HCT116 (cell line): ENCODE measurements around the gene TALDO1. TPM values are rescaled to one million over a fixed set of nuclear protein-coding genes. Genes with fewer than 3 reads are reported as not detected.
A peak's percentile ranks its signal among the peaks of the same experiment; 100 is the strongest.

Experiments used
- ATAC-seq: fragments of 200-7000 bp; cut with Tn5 transposase; 2 replicates; pipeline ENCODE4 v1.9.1; 2020; ENCODE audit warnings: mild to moderate bottlenecking, moderate library complexity
- BruUV-seq: library from RNA; stranded (reverse); fragments of 400-500 nt; replicated peaks from 2 replicates; lab custom pipeline; 2021; lab: Mats Ljungman, UMichigan
- CTCF ChIA-PET: fragments of 300-600 bp; sonication (Branson Sonifier 250); formaldehyde crosslinking; loops from one replicate; lab custom pipeline; 2021; ENCODE audit warnings: antibody characterized with exemption; lab: Charles Lee
- POLR2A ChIA-PET: fragments of 300-600, 350-600 bp; sonication (Branson Sonifier 250); formaldehyde crosslinking; loops from one replicate; lab custom pipeline; 2021; ENCODE audit warnings: antibody characterized with exemption; lab: Charles Lee
- RAD21 ChIA-PET, 2 experiments: fragments of 300-600 bp; sonication (Branson Sonifier 250); formaldehyde crosslinking; loops; one replicate each; lab custom pipeline; 2023; ENCODE audit warnings: low total read pairs in 2 of 2; ENCODE audit not compliant: uncharacterized antibody in 2 of 2, unreplicated experiment in 2 of 2, low non-redundant PET in 1 of 2; lab: Charles Lee
- DNase-seq: peaks from one replicate; pipeline ENCODE4 v3.0.0-alpha.2; 2010; ENCODE audit warnings: low read depth, low spot score
- H2AFZ ChIP-seq: fragments of 200-600 bp; shearing (Covaris generic), sonication (generic); 2 replicates; pipeline ENCODE4 v1.6.1; 2017; ENCODE audit warnings: low read depth, mixed run types, mixed read lengths, antibody characterized with exemption, low read length; ENCODE audit not compliant: poor library complexity, severe bottlenecking
- H3K27ac ChIP-seq: 2 replicates; pipeline ENCODE4 v1.5.1; 2012; ENCODE audit warnings: low read depth, low read length
- H3K27me3 ChIP-seq: fragments of 200-600 bp; sonication (generic); 2 replicates; pipeline ENCODE4 v1.6.1; 2016; ENCODE audit warnings: mixed run types, low read length, mixed read lengths; ENCODE audit not compliant: insufficient read depth
- H3K36me3 ChIP-seq, 2 experiments: fragments of 200-500 bp in 1 of 2; fragments of 200-600 bp in 1 of 2; sonication (Bioruptor generic) in 1 of 2; sonication (generic) in 1 of 2; 2 replicates each; pipeline versions ENCODE4 v1.5.1 to v1.6.1; 2014 to 2016; ENCODE audit warnings: low read length in 2 of 2, inconsistent platforms in 1 of 2, mixed read lengths in 1 of 2, mixed run types in 1 of 2; ENCODE audit not compliant: insufficient read depth in 2 of 2, control insufficient read depth in 1 of 2
- H3K4me1 ChIP-seq, 2 experiments: fragments of 200-600 bp in 1 of 2; sonication (generic) in 1 of 2; 2 replicates each; pipeline versions ENCODE4 v1.5.1 to v1.6.1; 2012 to 2017; ENCODE audit warnings: low read length in 2 of 2, inconsistent platforms in 1 of 2, mild to moderate bottlenecking in 1 of 2, mixed read lengths in 1 of 2, mixed run types in 1 of 2, moderate library complexity in 1 of 2; ENCODE audit not compliant: insufficient read depth in 2 of 2, control insufficient read depth in 1 of 2
- H3K4me2 ChIP-seq: fragments of 200-600 bp; sonication (generic); 2 replicates; pipeline ENCODE4 v1.6.1; 2017; ENCODE audit warnings: mixed run types, low read length, mixed read lengths
- H3K4me3 ChIP-seq, 2 experiments: fragments of 200-600 bp in 1 of 2; sonication (generic) in 1 of 2; replicated peaks in 1 of 2; 2 replicates each; pipeline ENCODE4 v1.5.1; 2011 to 2016; ENCODE audit warnings: low read length in 2 of 2, control low read depth in 1 of 2, low read depth in 1 of 2, mild to moderate bottlenecking in 1 of 2, mixed read lengths in 1 of 2, mixed run types in 1 of 2
- H3K79me2 ChIP-seq: fragments of 200-600 bp; sonication (generic); 2 replicates; pipeline ENCODE4 v1.6.1; 2017; ENCODE audit warnings: mild to moderate bottlenecking, mixed run types, low read length, moderate library complexity, mixed read lengths; ENCODE audit not compliant: insufficient read depth
- H3K9ac ChIP-seq: fragments of 200-600 bp; sonication (generic); 2 replicates; pipeline ENCODE4 v1.6.1; 2016; ENCODE audit warnings: low read length, mixed read lengths
- H3K9me2 ChIP-seq: fragments of 200-600 bp; sonication (generic), shearing (Covaris generic); 2 replicates; pipeline ENCODE4 v1.6.1; 2017; ENCODE audit warnings: mixed run types, mild to moderate bottlenecking, moderate library complexity; ENCODE audit not compliant: insufficient read depth
- H3K9me3 ChIP-seq, 2 experiments: fragments of 200-500 bp in 1 of 2; fragments of 200-600 bp in 1 of 2; sonication (Bioruptor generic) in 1 of 2; sonication (generic) in 1 of 2; 2 replicates each; pipeline ENCODE4 v1.6.1; 2014 to 2017; ENCODE audit warnings: low read length in 2 of 2, mixed read lengths in 2 of 2, inconsistent platforms in 1 of 2, low read depth in 1 of 2, mild to moderate bottlenecking in 1 of 2, mixed run types in 1 of 2, moderate library complexity in 1 of 2; ENCODE audit not compliant: control insufficient read depth in 1 of 2, insufficient read depth in 1 of 2
- H4K20me1 ChIP-seq: fragments of 200-600 bp; sonication (generic), shearing (Covaris generic); 2 replicates; pipeline ENCODE4 v1.6.1; 2017; ENCODE audit warnings: mixed run types, mild to moderate bottlenecking, moderate library complexity; ENCODE audit not compliant: insufficient read depth
- EGR1 ChIP-seq: IDR thresholded peaks from 2 replicates; pipeline ENCODE4 v1.6.1; 2012; ENCODE audit warnings: low read depth
- SP1 ChIP-seq: IDR thresholded peaks from 2 replicates; pipeline ENCODE4 v1.6.1; 2012; ENCODE audit warnings: low read depth
- ZNF274 ChIP-seq: fragments of 200-500 bp; sonication (Bioruptor generic); IDR thresholded peaks from 2 replicates; pipeline ENCODE4 v1.6.1; 2014; ENCODE audit warnings: mild to moderate bottlenecking, low read depth, low read length, inconsistent platforms
- intact Hi-C: fragments of 100-400 bp; cut with micrococcal nuclease; formaldehyde crosslinking; loops from 2 replicates; pipeline ENCODE4 v1.10.0; 2022
- total RNA-seq: library from RNA; stranded (reverse); gene quantifications from one replicate; pipeline ENCODE4 v1.2.1, GENCODE V29; 2021; ENCODE audit not compliant: unreplicated experiment
- TF ChIP-seq, protein P1 (sequence below), 3 experiments: fragments of 200-600 bp in 1 of 3; sonication (generic) in 1 of 3; IDR thresholded peaks in 2 of 3; conservative IDR thresholded peaks in 1 of 3; 2 replicates each; pipeline ENCODE4 v1.5.1; 2012 to 2017; ENCODE audit warnings: low read depth in 2 of 3, low read length in 2 of 3, antibody characterized with exemption in 1 of 3, borderline replicate concordance in 1 of 3, control low read depth in 1 of 3, mild to moderate bottlenecking in 1 of 3, mixed read lengths in 1 of 3, mixed run types in 1 of 3, moderate library complexity in 1 of 3; ENCODE audit not compliant: insufficient read depth in 1 of 3
- TF ChIP-seq, protein P2 (sequence below): IDR thresholded peaks from 2 replicates; pipeline ENCODE4 v1.6.1; 2012

The TALDO1 gene
- total RNA-seq, 1 experiment from 2014 or later: 242 TPM

DNA sequence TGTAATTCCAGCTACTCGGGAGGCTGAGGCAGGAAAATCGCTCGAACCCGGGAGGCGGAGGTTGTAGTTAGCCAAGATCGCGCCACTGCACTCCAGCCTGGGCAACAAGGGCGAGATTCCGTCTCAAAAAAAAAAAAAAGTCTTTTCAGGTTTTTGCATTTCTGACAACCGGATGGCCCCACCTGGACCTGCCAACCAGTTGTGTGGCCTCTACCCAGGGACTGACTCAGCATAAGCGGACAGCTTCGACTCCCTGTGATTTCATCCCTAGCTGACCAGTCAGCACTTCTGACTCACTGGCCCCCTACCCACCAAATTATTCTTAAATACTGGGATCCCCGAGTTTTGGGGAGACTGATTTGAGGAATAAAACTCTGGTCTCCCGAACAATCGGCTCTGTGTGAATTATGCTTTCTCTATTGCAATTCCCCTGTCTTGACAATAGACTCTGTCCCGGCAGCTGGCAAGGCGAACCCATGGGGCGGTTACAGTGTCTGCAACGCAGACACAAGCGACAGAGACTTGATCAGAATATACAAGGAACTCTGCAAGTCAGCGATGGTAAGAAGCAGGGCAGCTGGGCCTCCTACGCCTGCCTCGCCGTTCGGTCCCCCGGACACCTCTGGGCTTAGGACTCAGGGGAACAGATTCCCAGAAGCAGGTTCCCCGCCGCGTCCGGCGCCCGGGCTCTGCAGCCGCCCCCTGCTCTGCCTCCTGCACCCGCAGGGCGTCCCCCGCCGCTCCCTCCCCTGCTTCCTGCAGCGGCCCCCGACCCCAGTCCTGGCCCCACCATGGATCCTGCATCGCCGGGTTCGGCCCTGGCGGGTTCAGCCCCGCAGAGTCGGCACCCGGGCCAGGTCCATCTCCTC lies 741 bp upstream of the TALDO1 start:
- Histone ChIP-seq H4K20me1 (no peaks in the 10 kb centered on the region), H3K4me2 (peak overlapping the region; percentile 90), H3K79me2 (peaks cover 43% of the 10 kb centered on the region), H2AFZ (no peak overlapping the region), H3K36me3 (no peaks in the 10 kb centered on the region), H3K27me3 (no peaks in the 10 kb centered on the region), H3K4me1 (peaks cover 26 to 62% of the 10 kb centered on the region in 2 experiments), H3K9me2 (no peaks in the 10 kb centered on the region), H3K9me3 (no peaks in the 10 kb centered on the region), H3K4me3 (peak overlapping the region; percentile 51 to 91), H3K9ac (peak overlapping the region; percentile 94), H3K27ac (peak overlapping the region; percentile 91; the same call in 1 of the 2 replicates)
- BruUV-seq: no TSS peak
- DNase-seq: no peak
- RAD21 ChIA-PET: interaction anchor here in 1 of 2 experiments (0.6 kb wide), 1 partner anchor 18 kb away, joined by 5 read pairs; no protein-coding TSS in a partner anchor
- CTCF ChIA-PET: interaction anchor here (1.0 to 2.7 kb wide), 3 partner anchors 16 to 42 kb away, joined by 3 to 10 read pairs (median 6); no protein-coding TSS in a partner anchor
- ATAC-seq: peak; percentile 41
- intact Hi-C loops: no loop called here
- POLR2A ChIA-PET: interaction anchor here (0.5 kb wide), 1 partner anchor 9 kb away, joined by 3 read pairs; no protein-coding TSS in a partner anchor
- TF ChIP-seq SP1: no peak
- TF ChIP-seq, protein P1, sequence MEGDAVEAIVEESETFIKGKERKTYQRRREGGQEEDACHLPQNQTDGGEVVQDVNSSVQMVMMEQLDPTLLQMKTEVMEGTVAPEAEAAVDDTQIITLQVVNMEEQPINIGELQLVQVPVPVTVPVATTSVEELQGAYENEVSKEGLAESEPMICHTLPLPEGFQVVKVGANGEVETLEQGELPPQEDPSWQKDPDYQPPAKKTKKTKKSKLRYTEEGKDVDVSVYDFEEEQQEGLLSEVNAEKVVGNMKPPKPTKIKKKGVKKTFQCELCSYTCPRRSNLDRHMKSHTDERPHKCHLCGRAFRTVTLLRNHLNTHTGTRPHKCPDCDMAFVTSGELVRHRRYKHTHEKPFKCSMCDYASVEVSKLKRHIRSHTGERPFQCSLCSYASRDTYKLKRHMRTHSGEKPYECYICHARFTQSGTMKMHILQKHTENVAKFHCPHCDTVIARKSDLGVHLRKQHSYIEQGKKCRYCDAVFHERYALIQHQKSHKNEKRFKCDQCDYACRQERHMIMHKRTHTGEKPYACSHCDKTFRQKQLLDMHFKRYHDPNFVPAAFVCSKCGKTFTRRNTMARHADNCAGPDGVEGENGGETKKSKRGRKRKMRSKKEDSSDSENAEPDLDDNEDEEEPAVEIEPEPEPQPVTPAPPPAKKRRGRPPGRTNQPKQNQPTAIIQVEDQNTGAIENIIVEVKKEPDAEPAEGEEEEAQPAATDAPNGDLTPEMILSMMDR (IDR thresholded peaks at IDR 0.05 in 2 of 3, conservative IDR thresholded peaks at IDR 0.05 in 1 of 3; ENCODE audit: borderline replicate concordance in 1 of 3, insufficient read depth in 1 of 3, low read depth in 2 of 3, low read length in 2 of 3): 0 out of 6 replicates have a peak, but pooled peaks of 1 of the 3 experiments have one; percentile 3

DNA sequence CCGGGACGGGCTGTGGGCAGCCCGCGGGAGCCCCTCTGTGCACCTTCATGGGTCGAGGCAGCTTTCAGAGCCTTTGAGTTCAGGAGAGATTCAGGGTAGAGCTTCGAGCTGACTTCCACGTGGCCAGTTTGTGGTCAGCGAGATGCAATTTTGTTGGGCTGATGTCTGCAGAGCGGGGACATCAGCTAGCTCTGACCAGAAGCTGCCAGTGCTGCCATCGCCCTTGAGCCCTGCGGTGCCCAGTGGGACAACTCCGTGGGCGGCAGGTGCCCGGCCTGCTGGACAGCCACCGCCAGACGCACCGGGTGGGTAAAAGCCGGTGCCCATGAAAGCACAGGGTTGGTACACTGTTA lies 719 bp downstream of the TALDO1 start:
- no peaks in the 10 kb centered on the region for H3K9me2 ChIP-seq
- DNase-seq (no peak), ATAC-seq (peak; percentile 1; the same call in 1 of the 2 replicates)
- peak overlapping the region; percentile 91 for H3K27ac ChIP-seq
- no peak for TF ChIP-seq ZNF274
- TF ChIP-seq, protein P2, sequence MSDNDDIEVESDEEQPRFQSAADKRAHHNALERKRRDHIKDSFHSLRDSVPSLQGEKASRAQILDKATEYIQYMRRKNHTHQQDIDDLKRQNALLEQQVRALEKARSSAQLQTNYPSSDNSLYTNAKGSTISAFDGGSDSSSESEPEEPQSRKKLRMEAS: peak; percentile 62; the same call in 1 of the 2 replicates
- peak; percentile 39; the same call in 1 of the 2 replicates for TF ChIP-seq EGR1
- H2AFZ ChIP-seq: no peak overlapping the region
- no peaks in the 10 kb centered on the region for H4K20me1 ChIP-seq
- RAD21 ChIA-PET: no interaction called here
- POLR2A ChIA-PET: no interaction called here
- no peaks in the 10 kb centered on the region for H3K9me3 ChIP-seq
- peak overlapping the region; percentile 79 to 91 for H3K4me3 ChIP-seq
- H3K36me3 ChIP-seq: no peaks in the 10 kb centered on the region; a peak in 2 of 4 replicates
- BruUV-seq: no TSS peak
- CTCF ChIA-PET: interaction anchor here (1.0 to 2.7 kb wide), 3 partner anchors 15 to 43 kb away, joined by 3 to 10 read pairs (median 6); no protein-coding TSS in a partner anchor
- H3K4me2 ChIP-seq: peak overlapping the region; percentile 90
- intact Hi-C loops: no loop called here
- no peaks in the 10 kb centered on the region for H3K27me3 ChIP-seq
- H3K9ac ChIP-seq: peak overlapping the region; percentile 94
- H3K79me2 ChIP-seq: peaks cover 56% of the 10 kb centered on the region
- H3K4me1 ChIP-seq: peaks cover 24 to 52% of the 10 kb centered on the region in 2 experiments; a peak in 3 of 4 replicates
